HepG2 (cell line): Measurements from ENCODE around the gene CNPPD1. TPM values are rescaled to one million over a fixed set of nuclear protein-coding genes. Genes with fewer than 3 reads are reported as not detected.

Source experiments
- ATF7 ChIP-seq, 2 experiments: fragments of 450-650 bp in 1 of 2; sonication (generic) in 1 of 2; formaldehyde crosslinking in 1 of 2; IDR thresholded peaks; 2 replicates each; pipeline versions ENCODE4 v1.4.0 to v1.6.1; 2016 to 2020; ENCODE audit warnings: antibody characterized with exemption in 1 of 2, mild to moderate bottlenecking in 1 of 2, missing genetic modification reagents in 1 of 2
- BCL6 ChIP-seq: IDR thresholded peaks from 2 replicates; pipeline ENCODE4 v1.6.1; 2016; ENCODE audit warnings: missing genetic modification reagents, missing compliant biosample characterization
- CBX1 ChIP-seq: IDR thresholded peaks from one replicate; pipeline ENCODE4 v1.6.1; 2016; ENCODE audit warnings: antibody characterized with exemption, low read depth
- CHD2 ChIP-seq: IDR thresholded peaks from 2 replicates; pipeline ENCODE4 v1.6.1; 2011; ENCODE audit warnings: low read depth, low read length, improper control_type of control experiment
- GTF3A ChIP-seq: sonication (generic); formaldehyde crosslinking; conservative IDR thresholded peaks from 2 replicates; pipeline ENCODE4 v1.4.0; 2020; ENCODE audit warnings: mild to moderate bottlenecking, missing genetic modification reagents
- HES4 ChIP-seq: sonication (generic); formaldehyde crosslinking; IDR thresholded peaks from 2 replicates; pipeline ENCODE4 v1.9.0; 2021; ENCODE audit warnings: mild to moderate bottlenecking, missing genetic modification reagents, borderline replicate concordance
- KDM4B ChIP-seq: sonication (generic); formaldehyde crosslinking; IDR thresholded peaks from 2 replicates; pipeline ENCODE4 v1.4.0; 2020; ENCODE audit warnings: missing genetic modification reagents
- KMT2B ChIP-seq: IDR thresholded peaks from 2 replicates; pipeline ENCODE4 v1.6.1; 2016; ENCODE audit warnings: missing genetic modification reagents, missing compliant biosample characterization
- MAFK ChIP-seq, 2 experiments: IDR thresholded peaks in 1 of 2; conservative IDR thresholded peaks in 1 of 2; 2 replicates each; pipeline ENCODE4 v1.6.1; 2011; ENCODE audit warnings: improper control_type of control experiment in 2 of 2, low read length in 2 of 2
- MEF2D ChIP-seq: sonication (generic); formaldehyde crosslinking; IDR thresholded peaks from 2 replicates; pipeline ENCODE4 v1.5.1; 2020; ENCODE audit warnings: mild to moderate bottlenecking, missing genetic modification reagents
- PTBP1 ChIP-seq: fragments of 200-400 bp; formaldehyde crosslinking; IDR thresholded peaks from 2 replicates; pipeline ENCODE4 v1.6.1; 2018; ENCODE audit warnings: low read length, low read depth; ENCODE audit not compliant: poor library complexity, severe bottlenecking
- RFX5 ChIP-seq: IDR thresholded peaks from 2 replicates; pipeline ENCODE4 v1.6.1; 2011; ENCODE audit warnings: low read depth, low read length, improper control_type of control experiment
- SALL1 ChIP-seq: sonication (generic); formaldehyde crosslinking; IDR thresholded peaks from 2 replicates; pipeline ENCODE4 v1.8.0; 2022; ENCODE audit warnings: mild to moderate bottlenecking, missing genetic modification reagents
- SP1 ChIP-seq, 2 experiments: fragments of 450-650 bp in 1 of 2; sonication (generic) in 1 of 2; formaldehyde crosslinking in 1 of 2; IDR thresholded peaks; 2 replicates each; pipeline versions ENCODE4 v1.4.0 to v1.6.1; 2016 to 2020; ENCODE audit warnings: missing genetic modification reagents in 1 of 2
- YY1 ChIP-seq: IDR thresholded peaks from 2 replicates; pipeline ENCODE4 v1.6.1; 2011; ENCODE audit warnings: low read length, low read depth, moderate library complexity, mild to moderate bottlenecking; ENCODE audit not compliant: insufficient read depth, insufficient replicate concordance
- ZNF232 ChIP-seq: sonication (generic); formaldehyde crosslinking; IDR thresholded peaks from 2 replicates; pipeline ENCODE4 v1.4.0; 2020; ENCODE audit warnings: missing genetic modification reagents, borderline replicate concordance
- ZNF3 ChIP-seq: IDR thresholded peaks from 2 replicates; pipeline ENCODE4 v1.7.0; 2017; ENCODE audit warnings: inconsistent platforms
- ZNF496 ChIP-seq: sonication (generic); formaldehyde crosslinking; IDR thresholded peaks from 2 replicates; pipeline ENCODE4 v1.8.1; 2023; ENCODE audit warnings: mild to moderate bottlenecking, moderate library complexity, missing genetic modification reagents; ENCODE audit not compliant: insufficient replicate concordance
- ZNF768 ChIP-seq: sonication (generic); formaldehyde crosslinking; IDR thresholded peaks from 2 replicates; pipeline ENCODE4 v1.4.0; 2020; ENCODE audit warnings: missing genetic modification reagents
- ZNF83 ChIP-seq: sonication (generic); formaldehyde crosslinking; IDR thresholded peaks from 2 replicates; pipeline ENCODE4 v1.4.0; 2020; ENCODE audit warnings: missing genetic modification reagents, mild to moderate bottlenecking, borderline replicate concordance
- ZNF883 ChIP-seq: sonication (generic); formaldehyde crosslinking; IDR thresholded peaks from 2 replicates; pipeline ENCODE4 v1.5.1; 2020; ENCODE audit warnings: mild to moderate bottlenecking, missing genetic modification reagents; ENCODE audit errors: not compliant biosample characterization
- polyA plus RNA-seq, 8 experiments: library from polyadenylated mRNA; depleted of rRNA in 3 of 8; stranded (reverse) in 7 of 8; unstranded in 1 of 8; fragments of >200 nt; fragmentation: Illumina TruSeq in 4 of 8; extraction: Trizol in 4 of 8; gene quantifications; 2 replicates each; pipeline versions ENCODE4 v1.2.1 to v1.2.3, GENCODE V29; 2011 to 2016; ENCODE audit warnings: low read depth in 4 of 8, missing spikeins in 1 of 8, mixed read lengths in 1 of 8; ENCODE audit not compliant: insufficient read depth in 1 of 8
- total RNA-seq, 5 experiments: library from RNA; depleted of rRNA; stranded (reverse); fragments of >200 nt; fragmentation: Illumina TruSeq; extraction: Trizol; gene quantifications; 2 replicates each; pipeline ENCODE4 v1.2.3, GENCODE V29; 2016; ENCODE audit warnings: low read depth in 1 of 5
- TF ChIP-seq, protein P1 (sequence below): sonication (generic); formaldehyde crosslinking; IDR thresholded peaks from 2 replicates; pipeline ENCODE4 v1.5.0; 2020; ENCODE audit warnings: missing genetic modification reagents
- TF ChIP-seq, protein P2 (sequence below): IDR thresholded peaks from 2 replicates; pipeline ENCODE4 v1.6.1; 2016; ENCODE audit warnings: missing compliant biosample characterization, missing genetic modification reagents, borderline replicate concordance
- TF ChIP-seq, protein P3 (sequence below): sonication (generic); formaldehyde crosslinking; IDR thresholded peaks from 2 replicates; pipeline ENCODE4 v1.8.1; 2023; ENCODE audit warnings: mild to moderate bottlenecking, missing genetic modification reagents
- TF ChIP-seq, protein P4 (sequence below): sonication (generic); formaldehyde crosslinking; IDR thresholded peaks from 2 replicates; pipeline ENCODE4 v1.8.1; 2023; ENCODE audit warnings: mild to moderate bottlenecking, inconsistent platforms, moderate library complexity, missing genetic modification reagents, borderline replicate concordance

The CNPPD1 gene
- total and polyA plus RNA-seq, 2 of the 13 experiments (the other 11 are each of a cell fraction or from before 2014, with no cell fraction given): 35.5 to 49.4 TPM

DNA sequence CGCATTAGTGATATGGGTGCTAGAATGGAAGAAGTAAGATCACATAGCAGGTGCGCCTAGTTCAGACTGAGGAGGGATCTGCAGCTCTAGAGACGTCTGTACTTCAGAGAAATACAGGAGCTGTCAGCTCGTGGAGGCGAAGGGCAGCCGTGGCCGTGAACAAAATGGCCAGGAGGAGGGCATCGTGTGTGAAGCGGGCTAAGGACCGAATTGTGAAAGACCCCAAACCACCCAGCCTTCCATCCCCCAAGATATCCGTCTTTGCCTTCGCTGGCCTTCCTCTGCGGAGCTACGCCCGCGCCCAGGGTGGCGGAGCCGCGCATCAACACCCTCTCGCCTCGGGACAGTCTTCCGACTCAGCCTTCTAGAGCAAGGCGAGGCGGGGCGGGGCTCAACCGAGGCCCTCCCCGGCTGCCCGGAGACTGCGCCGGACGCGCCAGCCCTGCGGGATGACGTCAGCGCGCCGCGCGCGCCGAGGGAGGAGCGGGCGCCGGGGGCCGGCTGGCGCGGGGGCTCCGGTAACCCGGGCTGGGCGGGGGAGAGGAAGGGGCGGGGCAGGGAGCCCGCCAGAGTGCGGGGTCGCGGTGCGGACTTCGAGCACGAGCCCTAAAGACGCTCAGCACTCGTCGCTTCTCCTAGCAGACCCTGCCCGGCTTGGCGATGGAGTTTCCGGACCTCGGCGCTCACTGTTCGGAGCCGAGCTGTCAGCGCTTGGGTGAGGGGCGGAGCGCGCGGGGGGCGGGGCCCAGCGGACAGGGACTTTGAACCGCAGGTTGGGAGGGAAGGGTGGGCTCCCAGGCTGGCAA lies 29.8 kb upstream of the CNPPD1 start, which contains the start of gene ZFAND2B (continued):
- TF ChIP-seq GTF3A (CRISPR knock-in tag) (0 out of 2 replicates have a peak, but pooled peaks have one; percentile 55), ZNF768 (CRISPR knock-in tag) (peak; percentile 72), CBX1 (no peak), SP1 (IDR thresholded peaks at IDR 0.05) (no peak), SP1 (CRISPR knock-in tag; IDR thresholded peaks at IDR 0.05) (no peak), ZNF232 (no peak; the same call in 1 of the 2 replicates), ZNF883 (CRISPR knock-in tag) (peak; percentile 41), HES4 (CRISPR knock-in tag) (peak; percentile 72; the same call in 1 of the 2 replicates), PTBP1 (peak; percentile 87), ATF7 (IDR thresholded peaks at IDR 0.05) (peak; percentile 92), ATF7 (CRISPR knock-in tag; IDR thresholded peaks at IDR 0.05) (peak; percentile 72; the same call in 1 of the 2 replicates), CHD2 (peak; percentile 42; the same call in 1 of the 2 replicates), SALL1 (peak; percentile 84), BCL6 (CRISPR knock-in tag) (no peak; the same call in 1 of the 2 replicates), ZNF83 (CRISPR knock-in tag) (no peak), ZNF496 (CRISPR knock-in tag) (no peak), RFX5 (peak; percentile 70), YY1 (peak; percentile 67), MEF2D (CRISPR knock-in tag) (peak; percentile 87), KDM4B (no peak; the same call in 1 of the 2 replicates), ZNF3 (CRISPR knock-in tag) (no peak), KMT2B (CRISPR knock-in tag) (peak; percentile 77; the same call in 1 of the 2 replicates), MAFK (conservative IDR thresholded peaks at IDR 0.05 in 1 of 2, IDR thresholded peaks at IDR 0.05 in 1 of 2; ENCODE audit: low read length in 2 of 2) (no peak)
- TF ChIP-seq, protein P1, sequence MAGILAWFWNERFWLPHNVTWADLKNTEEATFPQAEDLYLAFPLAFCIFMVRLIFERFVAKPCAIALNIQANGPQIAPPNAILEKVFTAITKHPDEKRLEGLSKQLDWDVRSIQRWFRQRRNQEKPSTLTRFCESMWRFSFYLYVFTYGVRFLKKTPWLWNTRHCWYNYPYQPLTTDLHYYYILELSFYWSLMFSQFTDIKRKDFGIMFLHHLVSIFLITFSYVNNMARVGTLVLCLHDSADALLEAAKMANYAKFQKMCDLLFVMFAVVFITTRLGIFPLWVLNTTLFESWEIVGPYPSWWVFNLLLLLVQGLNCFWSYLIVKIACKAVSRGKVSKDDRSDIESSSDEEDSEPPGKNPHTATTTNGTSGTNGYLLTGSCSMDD: no peak
- TF ChIP-seq, protein P2, sequence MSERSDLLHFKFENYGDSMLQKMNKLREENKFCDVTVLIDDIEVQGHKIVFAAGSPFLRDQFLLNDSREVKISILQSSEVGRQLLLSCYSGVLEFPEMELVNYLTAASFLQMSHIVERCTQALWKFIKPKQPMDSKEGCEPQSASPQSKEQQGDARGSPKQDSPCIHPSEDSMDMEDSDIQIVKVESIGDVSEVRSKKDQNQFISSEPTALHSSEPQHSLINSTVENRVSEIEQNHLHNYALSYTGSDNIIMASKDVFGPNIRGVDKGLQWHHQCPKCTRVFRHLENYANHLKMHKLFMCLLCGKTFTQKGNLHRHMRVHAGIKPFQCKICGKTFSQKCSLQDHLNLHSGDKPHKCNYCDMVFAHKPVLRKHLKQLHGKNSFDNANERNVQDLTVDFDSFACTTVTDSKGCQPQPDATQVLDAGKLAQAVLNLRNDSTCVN (CRISPR knock-in tag): peak; percentile 90
- TF ChIP-seq, protein P3, sequence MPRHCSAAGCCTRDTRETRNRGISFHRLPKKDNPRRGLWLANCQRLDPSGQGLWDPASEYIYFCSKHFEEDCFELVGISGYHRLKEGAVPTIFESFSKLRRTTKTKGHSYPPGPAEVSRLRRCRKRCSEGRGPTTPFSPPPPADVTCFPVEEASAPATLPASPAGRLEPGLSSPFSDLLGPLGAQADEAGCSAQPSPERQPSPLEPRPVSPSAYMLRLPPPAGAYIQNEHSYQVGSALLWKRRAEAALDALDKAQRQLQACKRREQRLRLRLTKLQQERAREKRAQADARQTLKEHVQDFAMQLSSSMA (CRISPR knock-in tag): peak; percentile 87; the same call in 1 of the 2 replicates
- TF ChIP-seq, protein P4, sequence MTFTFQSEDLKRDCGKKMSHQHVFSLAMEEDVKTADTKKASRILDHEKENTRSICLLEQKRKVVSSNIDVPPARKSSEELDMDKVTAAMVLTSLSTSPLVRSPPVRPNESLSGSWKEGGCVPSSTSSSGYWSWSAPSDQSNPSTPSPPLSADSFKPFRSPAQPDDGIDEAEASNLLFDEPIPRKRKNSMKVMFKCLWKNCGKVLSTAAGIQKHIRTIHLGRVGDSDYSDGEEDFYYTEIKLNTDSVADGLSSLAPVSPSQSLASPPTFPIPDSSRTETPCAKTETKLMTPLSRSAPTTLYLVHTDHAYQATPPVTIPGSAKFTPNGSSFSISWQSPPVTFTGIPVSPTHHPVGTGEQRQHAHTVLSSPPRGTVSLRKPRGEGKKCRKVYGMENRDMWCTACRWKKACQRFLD (CRISPR knock-in tag): peak; percentile 92; the same call in 1 of the 2 replicates
